Small intestine (tissue), 7 donors: Measurements from ENCODE around the gene ACTG2. TPM values are rescaled to one million over a fixed set of nuclear protein-coding genes. Genes with fewer than 3 reads are reported as not detected.
"Not testable (repeated sequence)": the region's sequence is repeated elsewhere in the genome, so short reads cannot be mapped to it uniquely, and the experiment has no call there.

Experiments
- DNase-seq, 2 donors: peaks; one replicate each; pipeline versions ENCODE4 v3.0.0 to v3.0.0-alpha.2; 2013
- FAIRE-seq: peaks from 2 replicates; lab custom pipeline; 2012; peaks lifted over from hg19 to GRCh38; lab: Jason Lieb, UNC
- H3K27ac ChIP-seq, 3 donors: one replicate each; pipeline ENCODE4 v1.5.1; 2013; ENCODE audit warnings: low read length in 2 of 3, mild to moderate bottlenecking in 2 of 3, control low read depth in 1 of 3, inconsistent platforms in 1 of 3, low read depth in 1 of 3, moderate library complexity in 1 of 3
- H3K27me3 ChIP-seq, 3 donors: one replicate each; pipeline ENCODE4 v1.6.1; 2013; ENCODE audit warnings: low read length in 3 of 3, inconsistent platforms in 1 of 3; ENCODE audit not compliant: control insufficient read depth in 3 of 3, insufficient read depth in 3 of 3
- H3K36me3 ChIP-seq, 3 donors: one replicate each; pipeline ENCODE4 v1.6.1; 2013; ENCODE audit warnings: low read length in 3 of 3, inconsistent platforms in 1 of 3, low read depth in 1 of 3, mild to moderate bottlenecking in 1 of 3, moderate library complexity in 1 of 3; ENCODE audit not compliant: control insufficient read depth in 3 of 3, insufficient read depth in 2 of 3
- H3K4me1 ChIP-seq, 3 donors: one replicate each; pipeline ENCODE4 v1.6.1; 2013; ENCODE audit warnings: low read length in 2 of 3, inconsistent platforms in 1 of 3, low read depth in 1 of 3, mild to moderate bottlenecking in 1 of 3, moderate library complexity in 1 of 3; ENCODE audit not compliant: control insufficient read depth in 3 of 3, insufficient read depth in 2 of 3
- H3K4me3 ChIP-seq, 3 donors: one replicate each; pipeline ENCODE4 v1.5.1; 2013; ENCODE audit warnings: low read length in 3 of 3, control low read depth in 1 of 3, inconsistent platforms in 1 of 3, low read depth in 1 of 3, mild to moderate bottlenecking in 1 of 3, moderate library complexity in 1 of 3
- H3K9me3 ChIP-seq, 2 donors: one replicate each; pipeline ENCODE4 v1.6.1; 2013; ENCODE audit warnings: low read depth in 1 of 2, low read length in 1 of 2; ENCODE audit not compliant: control insufficient read depth in 2 of 2, insufficient read depth in 1 of 2
- WGBS, 3 donors: extraction: QIAGEN DNeasy Blood & Tissue Kit; methylation state at CpG; one replicate each; pipeline ENCODE4 v1.1.7; 2013; 5-methylcytosine and 5-hydroxymethylcytosine counted together
- polyA plus RNA-seq, 4 donors: library from polyadenylated mRNA; stranded (reverse) in 3 of 4; unstranded in 1 of 4; fragments of 200-250 nt in 3 of 4; fragments of 120-200 nt in 1 of 4; gene quantifications; one replicate each; pipeline versions ENCODE4 v1.2.1 to v1.2.3, GENCODE V29; 2013
- donor health status: healthy with polysubstance abuse.
- donor health status: control.
- donor health status: control.
- donor health status: Bipolar disorder and iron deficiency.
- donor health status: healthy.

ACTG2 gene
- polyA plus RNA-seq, 4 donors, result 2.0 to 108 (median 42.5) TPM

- H3K4me1 ChIP-seq, H3K36me3 ChIP-seq, H3K9me3 ChIP-seq, H3K27me3 ChIP-seq, DNase-seq, FAIRE-seq, H3K4me3 ChIP-seq, H3K27ac ChIP-seq: not testable (repeated sequence)
- WGBS, 3 donors, result 81 to 82% (median 82%) methylated on average over 11 of the region's 11 CpGs
Observed at GRCh38 chr2:73887596-73888353, 5.0 kb upstream of the ACTG2 start.

GRCh38 chr2:73888388-73888787, 4.4 kb upstream of the ACTG2 start:
- Histone ChIP-seq H3K27ac (no peak overlapping the region), H3K36me3 (no peaks in the 10 kb centered on the region), H3K9me3 (no peaks in the 10 kb centered on the region), H3K4me1 (no peaks in the 10 kb centered on the region), H3K27me3 (no peaks in the 10 kb centered on the region), H3K4me3 (no peak overlapping the region)
- DNase-seq, result no peak
- WGBS, 3 donors, result 54 to 64% (median 58%) methylated on average over 2 of the region's 2 CpGs
- no peak for FAIRE-seq

GRCh38 chr2:73889206-73889605, 3.6 kb upstream of the ACTG2 start:
- no peaks in the 10 kb centered on the region for H3K9me3 ChIP-seq
- H3K4me3 ChIP-seq, result no peak overlapping the region
- no peaks in the 10 kb centered on the region for H3K4me1 ChIP-seq
- 70 to 77% (median 76%) methylated on average over 5 of the region's 5 CpGs for WGBS, 3 donors
- DNase-seq, result no peak
- no peak for FAIRE-seq
- H3K27me3 ChIP-seq, result no peaks in the 10 kb centered on the region
- H3K36me3 ChIP-seq, result no peaks in the 10 kb centered on the region
- no peak overlapping the region for H3K27ac ChIP-seq

- WGBS, 3 donors, result 71 to 78% (median 76%) methylated on average over 9 of the region's 9 CpGs
- H3K27ac ChIP-seq, result peak overlapping the region in 1 of 3 donors; percentile 38
Observed at GRCh38 chr2:73890301-73891092, 2.3 kb upstream of the ACTG2 start.

GRCh38 chr2:73891276-73891901, 1.4 kb upstream of the ACTG2 start:
- no peaks in the 10 kb centered on the region for H3K27me3 ChIP-seq
- DNase-seq (no peak), FAIRE-seq (no peak)
- 74 to 93% (median 85%) methylated on average over 4 to 5 of the region's 5 CpGs for WGBS, 3 donors
- H3K4me1 ChIP-seq, result no peaks in the 10 kb centered on the region
- no peaks in the 10 kb centered on the region for H3K9me3 ChIP-seq
- H3K36me3 ChIP-seq, result no peaks in the 10 kb centered on the region
- H3K4me3 ChIP-seq, result no peak overlapping the region
- H3K27ac ChIP-seq, result peak overlapping the region in 1 of 3 donors; percentile 2

More at GRCh38 chr2:73890301-73891092, 2.3 kb upstream of the ACTG2 start:
- DNase-seq (no peak), FAIRE-seq (no peak)
- no peaks in the 10 kb centered on the region for H3K9me3 ChIP-seq
- no peaks in the 10 kb centered on the region for H3K27me3 ChIP-seq
- no peak overlapping the region for H3K4me3 ChIP-seq
- no peaks in the 10 kb centered on the region for H3K4me1 ChIP-seq
- no peaks in the 10 kb centered on the region for H3K36me3 ChIP-seq

- no peak for FAIRE-seq
- Histone ChIP-seq H3K4me3 (peak overlapping the region in 1 of 3 donors; percentile 44), H3K27ac (peak overlapping the region in 2 of 3 donors; percentile 74 to 79)
Observed at GRCh38 chr2:73893764-73894474, 1.1 kb downstream of the ACTG2 start.

GRCh38 chr2:73894475-73894850, 1.7 kb downstream of the ACTG2 start:
- Histone ChIP-seq H3K36me3 (peaks cover 0 to 3% (median 0%) of the 10 kb centered on the region in 3 donors), H3K4me3 (peak overlapping the region in 1 of 3 donors; percentile 44), H3K4me1 (no peaks in the 10 kb centered on the region), H3K27ac (peak overlapping the region in 2 of 3 donors; percentile 74 to 79), H3K9me3 (no peaks in the 10 kb centered on the region), H3K27me3 (no peaks in the 10 kb centered on the region)
- FAIRE-seq, result no peak
- DNase-seq, result no peak
- 80 to 98% (median 93%) methylated on average over 2 of the region's 2 CpGs for WGBS, 3 donors

More at GRCh38 chr2:73893764-73894474, 1.1 kb downstream of the ACTG2 start:
- Histone ChIP-seq H3K36me3 (peaks cover 0 to 3% (median 0%) of the 10 kb centered on the region in 3 donors), H3K9me3 (no peaks in the 10 kb centered on the region), H3K4me1 (no peaks in the 10 kb centered on the region), H3K27me3 (no peaks in the 10 kb centered on the region)
- peak in 1 of 2 donors; percentile 11 for DNase-seq
- WGBS, 3 donors, result 81 to 89% (median 84%) methylated on average over 9 of the region's 9 CpGs

- FAIRE-seq (no peak), DNase-seq (no peak)
- H3K27ac ChIP-seq, result peak overlapping the region in 2 of 3 donors; percentile 74 to 79
- WGBS, 3 donors, result 76 to 85% (median 81%) methylated on average over 6 of the region's 6 CpGs
- peaks cover 0 to 3% (median 0%) of the 10 kb centered on the region in 3 donors for H3K36me3 ChIP-seq
- H3K9me3 ChIP-seq, result no peaks in the 10 kb centered on the region
- no peaks in the 10 kb centered on the region for H3K4me1 ChIP-seq
- H3K27me3 ChIP-seq, result no peaks in the 10 kb centered on the region
- peak overlapping the region in 1 of 3 donors; percentile 44 for H3K4me3 ChIP-seq
Observed at GRCh38 chr2:73894877-73895276, 2.1 kb downstream of the ACTG2 start.
